OCI-LY1 (cell line): Measurements from ENCODE around the gene PREP.

Source experiments
- EZH2 ChIP-seq: fragments of 200-600 bp; sonication (generic), shearing (Covaris generic); IDR thresholded peaks from 2 replicates; pipeline ENCODE4 v1.8.0; 2017; ENCODE audit warnings: borderline replicate concordance, mixed run types, mild to moderate bottlenecking, antibody characterized with exemption, low read length, moderate library complexity, mixed read lengths
- TF ChIP-seq, protein P1 (sequence below): fragments of 200-600 bp; sonication (generic), shearing (Covaris generic); IDR thresholded peaks from 2 replicates; pipeline ENCODE4 v1.5.1; 2017; ENCODE audit warnings: mild to moderate bottlenecking, antibody characterized with exemption, low read length, moderate library complexity, mixed read lengths

DNA sequence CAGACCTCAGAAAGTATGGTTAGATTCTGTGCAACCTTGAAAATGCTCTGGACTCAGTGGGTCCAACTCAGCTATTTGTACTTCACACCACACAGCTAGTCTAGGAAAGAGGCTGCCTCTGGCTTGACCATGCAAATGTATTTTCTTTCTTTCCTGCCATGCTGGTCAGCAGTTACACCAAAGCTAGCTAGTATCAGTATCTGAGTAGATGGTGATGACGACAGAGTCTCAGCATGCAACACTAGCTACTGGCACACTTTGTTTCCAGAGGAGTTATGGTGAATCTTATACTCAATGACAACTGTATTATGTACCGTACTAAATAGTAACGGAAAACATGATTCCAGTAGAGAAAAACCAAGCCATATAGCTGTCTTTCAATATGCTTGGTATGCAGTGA, 126.5 kb downstream of the PREP start:
- TF ChIP-seq, protein P1, sequence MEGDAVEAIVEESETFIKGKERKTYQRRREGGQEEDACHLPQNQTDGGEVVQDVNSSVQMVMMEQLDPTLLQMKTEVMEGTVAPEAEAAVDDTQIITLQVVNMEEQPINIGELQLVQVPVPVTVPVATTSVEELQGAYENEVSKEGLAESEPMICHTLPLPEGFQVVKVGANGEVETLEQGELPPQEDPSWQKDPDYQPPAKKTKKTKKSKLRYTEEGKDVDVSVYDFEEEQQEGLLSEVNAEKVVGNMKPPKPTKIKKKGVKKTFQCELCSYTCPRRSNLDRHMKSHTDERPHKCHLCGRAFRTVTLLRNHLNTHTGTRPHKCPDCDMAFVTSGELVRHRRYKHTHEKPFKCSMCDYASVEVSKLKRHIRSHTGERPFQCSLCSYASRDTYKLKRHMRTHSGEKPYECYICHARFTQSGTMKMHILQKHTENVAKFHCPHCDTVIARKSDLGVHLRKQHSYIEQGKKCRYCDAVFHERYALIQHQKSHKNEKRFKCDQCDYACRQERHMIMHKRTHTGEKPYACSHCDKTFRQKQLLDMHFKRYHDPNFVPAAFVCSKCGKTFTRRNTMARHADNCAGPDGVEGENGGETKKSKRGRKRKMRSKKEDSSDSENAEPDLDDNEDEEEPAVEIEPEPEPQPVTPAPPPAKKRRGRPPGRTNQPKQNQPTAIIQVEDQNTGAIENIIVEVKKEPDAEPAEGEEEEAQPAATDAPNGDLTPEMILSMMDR = no peak
- no peak for TF ChIP-seq EZH2
